Ishikawa (cell line): Measurements from ENCODE around the gene MORN4.

ENCODE experiments used
- CEBPB ChIP-seq: IDR thresholded peaks from 2 replicates; pipeline ENCODE4 v1.6.1; 2012
- CREB1 ChIP-seq: IDR thresholded peaks from 2 replicates; pipeline ENCODE4 v1.6.1; 2012; ENCODE audit warnings: low read depth
- EGR1 ChIP-seq: IDR thresholded peaks from 2 replicates; pipeline ENCODE4 v1.6.1; 2012
- EP300 ChIP-seq: IDR thresholded peaks from 2 replicates; pipeline ENCODE4 v1.6.1; 2012; ENCODE audit warnings: borderline replicate concordance
- NFIC ChIP-seq: IDR thresholded peaks from 2 replicates; pipeline ENCODE4 v1.6.1; 2012
- RAD21 ChIP-seq: IDR thresholded peaks from 2 replicates; pipeline ENCODE4 v1.6.1; 2012; ENCODE audit warnings: low read depth
- TAF1 ChIP-seq: IDR thresholded peaks from 2 replicates; pipeline ENCODE4 v1.6.1; 2012; ENCODE audit warnings: low read depth, mild to moderate bottlenecking
- TCF12 ChIP-seq: IDR thresholded peaks from 2 replicates; pipeline ENCODE4 v1.6.1; 2012; ENCODE audit warnings: low read depth
- TEAD4 ChIP-seq: IDR thresholded peaks from 2 replicates; pipeline ENCODE4 v1.6.1; 2012
- YY1 ChIP-seq: IDR thresholded peaks from 2 replicates; pipeline ENCODE4 v1.6.1; 2012; ENCODE audit warnings: low read depth
- ZBTB7A ChIP-seq: IDR thresholded peaks from 2 replicates; pipeline ENCODE4 v1.6.1; 2012; ENCODE audit warnings: low read depth
- TF ChIP-seq, protein P1 (sequence below): IDR thresholded peaks from 2 replicates; pipeline ENCODE4 v1.6.1; 2012
- TF ChIP-seq, protein P2 (sequence below): IDR thresholded peaks from 2 replicates; pipeline ENCODE4 v1.6.1; 2012
- TF ChIP-seq, protein P3 (sequence below): IDR thresholded peaks from 2 replicates; pipeline ENCODE4 v1.6.1; 2012; ENCODE audit warnings: low read depth, mild to moderate bottlenecking

MORN4 gene

GRCh38 chr10:97659589-97659988 is 26.3 kb upstream of the MORN4 start:
- TF ChIP-seq CREB1 (no peak), TAF1 (no peak)

DNA sequence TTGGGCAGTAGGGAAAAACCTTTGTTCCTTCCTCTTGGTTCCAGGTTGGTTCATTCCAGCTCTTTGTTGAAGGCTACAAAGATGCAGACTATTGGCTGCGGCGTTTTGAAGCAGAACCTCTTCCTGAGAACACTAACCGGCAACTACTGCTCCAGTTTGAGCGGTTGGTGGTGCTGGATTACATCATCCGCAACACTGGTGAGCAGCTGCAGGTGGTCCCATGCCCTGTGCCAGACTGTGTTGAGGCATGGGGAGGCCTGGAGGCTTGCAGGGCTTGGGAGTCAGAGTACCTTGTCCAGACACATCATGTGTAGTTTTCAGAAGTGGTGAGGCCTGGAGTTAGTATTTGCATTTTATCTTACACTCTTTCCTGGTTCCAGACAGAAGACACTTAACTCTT is 23.5 kb upstream of the MORN4 start:
- no peak for TF ChIP-seq NFIC
- TF ChIP-seq TEAD4 = no peak
- TF ChIP-seq, protein P1, sequence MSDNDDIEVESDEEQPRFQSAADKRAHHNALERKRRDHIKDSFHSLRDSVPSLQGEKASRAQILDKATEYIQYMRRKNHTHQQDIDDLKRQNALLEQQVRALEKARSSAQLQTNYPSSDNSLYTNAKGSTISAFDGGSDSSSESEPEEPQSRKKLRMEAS = no peak
- TF ChIP-seq RAD21 = no peak
- no peak for TF ChIP-seq ZBTB7A
- TF ChIP-seq, protein P2, sequence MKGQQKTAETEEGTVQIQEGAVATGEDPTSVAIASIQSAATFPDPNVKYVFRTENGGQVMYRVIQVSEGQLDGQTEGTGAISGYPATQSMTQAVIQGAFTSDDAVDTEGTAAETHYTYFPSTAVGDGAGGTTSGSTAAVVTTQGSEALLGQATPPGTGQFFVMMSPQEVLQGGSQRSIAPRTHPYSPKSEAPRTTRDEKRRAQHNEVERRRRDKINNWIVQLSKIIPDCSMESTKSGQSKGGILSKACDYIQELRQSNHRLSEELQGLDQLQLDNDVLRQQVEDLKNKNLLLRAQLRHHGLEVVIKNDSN = no peak
- TF ChIP-seq TCF12 = no peak
- TF ChIP-seq TAF1 = no peak
- TF ChIP-seq EGR1 = no peak

DNA sequence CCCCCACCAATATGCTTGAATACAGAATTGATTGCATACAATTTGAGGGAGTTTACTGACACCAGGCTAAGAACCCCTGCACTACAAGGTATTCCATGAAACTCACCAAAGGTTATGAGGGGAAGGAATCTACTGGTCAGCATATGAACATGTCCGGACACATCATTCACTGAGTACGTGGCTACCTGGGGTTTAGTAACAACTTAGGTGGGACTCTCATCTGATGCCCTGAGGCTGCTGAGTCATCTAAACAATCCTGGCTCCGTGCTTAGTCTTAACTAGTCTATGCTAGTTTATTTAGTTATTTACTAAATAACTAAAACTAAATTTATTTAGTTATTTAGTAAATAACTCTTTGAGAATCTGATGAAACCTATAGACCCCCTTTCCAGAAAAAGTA is 18.5 kb upstream of the MORN4 start:
- TF ChIP-seq TCF12 = no peak
- TF ChIP-seq TAF1 = no peak
- no peak for TF ChIP-seq CEBPB
- TF ChIP-seq NFIC = no peak
- no peak for TF ChIP-seq EGR1
- TF ChIP-seq, protein P3, sequence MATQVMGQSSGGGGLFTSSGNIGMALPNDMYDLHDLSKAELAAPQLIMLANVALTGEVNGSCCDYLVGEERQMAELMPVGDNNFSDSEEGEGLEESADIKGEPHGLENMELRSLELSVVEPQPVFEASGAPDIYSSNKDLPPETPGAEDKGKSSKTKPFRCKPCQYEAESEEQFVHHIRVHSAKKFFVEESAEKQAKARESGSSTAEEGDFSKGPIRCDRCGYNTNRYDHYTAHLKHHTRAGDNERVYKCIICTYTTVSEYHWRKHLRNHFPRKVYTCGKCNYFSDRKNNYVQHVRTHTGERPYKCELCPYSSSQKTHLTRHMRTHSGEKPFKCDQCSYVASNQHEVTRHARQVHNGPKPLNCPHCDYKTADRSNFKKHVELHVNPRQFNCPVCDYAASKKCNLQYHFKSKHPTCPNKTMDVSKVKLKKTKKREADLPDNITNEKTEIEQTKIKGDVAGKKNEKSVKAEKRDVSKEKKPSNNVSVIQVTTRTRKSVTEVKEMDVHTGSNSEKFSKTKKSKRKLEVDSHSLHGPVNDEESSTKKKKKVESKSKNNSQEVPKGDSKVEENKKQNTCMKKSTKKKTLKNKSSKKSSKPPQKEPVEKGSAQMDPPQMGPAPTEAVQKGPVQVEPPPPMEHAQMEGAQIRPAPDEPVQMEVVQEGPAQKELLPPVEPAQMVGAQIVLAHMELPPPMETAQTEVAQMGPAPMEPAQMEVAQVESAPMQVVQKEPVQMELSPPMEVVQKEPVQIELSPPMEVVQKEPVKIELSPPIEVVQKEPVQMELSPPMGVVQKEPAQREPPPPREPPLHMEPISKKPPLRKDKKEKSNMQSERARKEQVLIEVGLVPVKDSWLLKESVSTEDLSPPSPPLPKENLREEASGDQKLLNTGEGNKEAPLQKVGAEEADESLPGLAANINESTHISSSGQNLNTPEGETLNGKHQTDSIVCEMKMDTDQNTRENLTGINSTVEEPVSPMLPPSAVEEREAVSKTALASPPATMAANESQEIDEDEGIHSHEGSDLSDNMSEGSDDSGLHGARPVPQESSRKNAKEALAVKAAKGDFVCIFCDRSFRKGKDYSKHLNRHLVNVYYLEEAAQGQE = no peak
- no peak for TF ChIP-seq CREB1

GRCh38 chr10:97650726-97651125 is 17.4 kb upstream of the MORN4 start:
- TF ChIP-seq YY1 = no peak
- TF ChIP-seq CREB1 = no peak
- TF ChIP-seq, protein P1 = no peak
- TF ChIP-seq, protein P3 = no peak
- no peak for TF ChIP-seq TEAD4
- no peak for TF ChIP-seq ZBTB7A
- TF ChIP-seq, protein P2 = no peak
- TF ChIP-seq EP300 = no peak
- TF ChIP-seq EGR1 = no peak
- TF ChIP-seq TCF12 = no peak
- TF ChIP-seq RAD21 = no peak
- TF ChIP-seq NFIC = no peak
- no peak for TF ChIP-seq TAF1

DNA sequence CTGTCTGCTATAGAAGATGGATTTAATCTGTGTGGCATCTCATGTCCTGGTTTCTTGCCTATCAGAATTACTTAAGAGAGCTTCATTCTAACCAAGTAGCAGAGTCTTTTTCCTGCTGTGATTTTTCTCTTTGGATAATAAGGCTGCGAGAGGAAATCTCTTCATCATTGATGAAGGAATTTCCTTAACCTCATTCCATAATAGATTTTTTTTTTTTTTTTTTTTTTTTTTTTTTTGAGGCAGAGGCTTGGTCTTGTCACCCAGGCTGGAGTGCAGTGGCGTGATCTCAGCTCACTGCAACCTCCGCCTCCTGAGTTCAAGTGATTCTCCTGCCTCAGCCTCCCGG is 16.1 kb upstream of the MORN4 start:
- TF ChIP-seq NFIC = 0 out of 2 replicates have a peak, but pooled peaks have one; percentile 5

GRCh38 chr10:97648562-97649404 is 15.5 kb upstream of the MORN4 start:
- TF ChIP-seq NFIC (peak; percentile 23; the same call in 1 of the 2 replicates), TAF1 (no peak), EP300 (peak; percentile 48; the same call in 1 of the 2 replicates), TCF12 (0 out of 2 replicates have a peak, but pooled peaks have one; percentile 28), TEAD4 (no peak), RAD21 (no peak)
- TF ChIP-seq, protein P2 = peak; percentile 21; the same call in 1 of the 2 replicates

DNA sequence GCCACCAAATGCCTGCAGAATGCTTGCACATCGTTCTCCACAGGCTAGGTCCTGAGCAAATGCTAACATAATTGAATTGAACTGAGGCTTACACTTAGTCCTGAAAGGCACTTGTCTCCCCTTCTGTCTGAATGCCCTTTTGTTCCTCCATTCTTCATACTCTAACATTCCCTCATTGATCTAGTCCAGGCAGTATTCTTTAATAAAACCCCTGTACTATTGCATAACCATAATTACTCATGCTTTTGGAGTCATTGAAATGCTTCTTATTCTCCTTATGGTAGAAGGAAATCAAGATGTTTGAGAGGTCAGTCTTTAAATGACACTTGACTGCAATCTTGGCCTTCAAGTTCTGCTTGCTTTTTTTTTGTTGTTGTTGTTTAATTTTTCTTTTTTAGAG is 14.3 kb upstream of the MORN4 start:
- TF ChIP-seq TAF1 (no peak), CEBPB (peak; percentile 51; the same call in 1 of the 2 replicates)
- TF ChIP-seq, protein P1 = no peak
